ENCODE data around the gene MLH3. TPM values are rescaled to one million over a fixed set of nuclear protein-coding genes. Genes with fewer than 3 reads are reported as not detected.
A peak's percentile ranks its signal among the peaks of the same experiment; 100 is the strongest.

The MLH3 gene
- total RNA-seq, 1 experiment from 2014 or later = 23.0 TPM

DNA sequence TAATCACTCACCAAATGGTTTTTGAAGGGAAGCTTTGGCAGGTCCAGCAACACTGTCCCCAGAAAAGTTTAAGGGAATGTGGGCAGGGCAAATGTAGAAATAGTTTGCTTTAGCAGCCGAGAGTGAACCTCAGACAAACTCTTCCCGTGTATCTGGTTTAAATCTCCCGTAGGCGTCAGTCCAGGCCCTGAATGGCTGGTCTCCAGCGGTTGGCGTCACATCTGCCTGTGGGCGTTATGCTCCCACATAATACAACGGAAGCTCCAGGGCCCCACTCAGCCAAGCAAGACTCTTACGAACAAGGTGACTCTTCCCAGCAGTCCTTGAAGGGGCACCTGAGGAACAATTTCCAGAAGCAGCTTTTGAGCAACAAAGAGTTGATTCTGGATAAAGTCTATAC lies 19.1 kb upstream of the MLH3 start:
- H2AFZ ChIP-seq (ENCODE audit: low read length) = no peak overlapping the region
- no peaks in the 10 kb centered on the region for H3K27me3 ChIP-seq (ENCODE audit: insufficient read depth, low read length)
- peaks cover 2% of the 10 kb centered on the region; the same call in 1 of the 2 replicates for H3K4me1 ChIP-seq (ENCODE audit: insufficient read depth, low read length)
- no peak overlapping the region for H2BK12ac ChIP-seq (ENCODE audit: insufficient read length, low read depth, low read length)
- no peak overlapping the region for H3T11ph ChIP-seq (ENCODE audit: low read length)
- no peak overlapping the region for H2AK5ac ChIP-seq (ENCODE audit: insufficient read length, low read length)
- no peak overlapping the region for H2BK5ac ChIP-seq (ENCODE audit: insufficient read length, low read length)
- no peak overlapping the region for H2BK120ac ChIP-seq (ENCODE audit: low read depth, low read length, poor library complexity, severe bottlenecking)
- no peak overlapping the region for H4K91ac ChIP-seq (ENCODE audit: insufficient read length, low read depth, low read length)
- H3K79me1 ChIP-seq (ENCODE audit: insufficient read depth, low read depth, low read length, poor library complexity, severe bottlenecking) = no peaks in the 10 kb centered on the region
- peaks cover 9% of the 10 kb centered on the region for H3K23me2 ChIP-seq (ENCODE audit: insufficient read length, low read depth, low read length, poor library complexity, severe bottlenecking)
- WGBS (ENCODE audit: extremely low coverage, insufficient read length, low lambda C conversion rate) = no CpG with 5 or more reads among the region's 9 CpGs
- TF ChIP-seq, protein P1, sequence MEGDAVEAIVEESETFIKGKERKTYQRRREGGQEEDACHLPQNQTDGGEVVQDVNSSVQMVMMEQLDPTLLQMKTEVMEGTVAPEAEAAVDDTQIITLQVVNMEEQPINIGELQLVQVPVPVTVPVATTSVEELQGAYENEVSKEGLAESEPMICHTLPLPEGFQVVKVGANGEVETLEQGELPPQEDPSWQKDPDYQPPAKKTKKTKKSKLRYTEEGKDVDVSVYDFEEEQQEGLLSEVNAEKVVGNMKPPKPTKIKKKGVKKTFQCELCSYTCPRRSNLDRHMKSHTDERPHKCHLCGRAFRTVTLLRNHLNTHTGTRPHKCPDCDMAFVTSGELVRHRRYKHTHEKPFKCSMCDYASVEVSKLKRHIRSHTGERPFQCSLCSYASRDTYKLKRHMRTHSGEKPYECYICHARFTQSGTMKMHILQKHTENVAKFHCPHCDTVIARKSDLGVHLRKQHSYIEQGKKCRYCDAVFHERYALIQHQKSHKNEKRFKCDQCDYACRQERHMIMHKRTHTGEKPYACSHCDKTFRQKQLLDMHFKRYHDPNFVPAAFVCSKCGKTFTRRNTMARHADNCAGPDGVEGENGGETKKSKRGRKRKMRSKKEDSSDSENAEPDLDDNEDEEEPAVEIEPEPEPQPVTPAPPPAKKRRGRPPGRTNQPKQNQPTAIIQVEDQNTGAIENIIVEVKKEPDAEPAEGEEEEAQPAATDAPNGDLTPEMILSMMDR (conservative IDR thresholded peaks at IDR 0.05) = no peak
- H3K18ac ChIP-seq (ENCODE audit: insufficient read length, low read depth, low read length) = no peak overlapping the region
- Mint-ChIP-seq H3K36me3 (ENCODE audit: insufficient read depth in 1 of 3, low read depth in 3 of 3) (no peaks in the 10 kb centered on the region), H3K27me3 (ENCODE audit: low read depth) (no peaks in the 10 kb centered on the region), H3K4me1 (peaks cover 9 to 10% of the 10 kb centered on the region in 2 experiments), H3K27ac (no peak overlapping the region), H3K9me3 (no peaks in the 10 kb centered on the region), H3K4me3 (no peak overlapping the region)
- no peak overlapping the region for H3K14ac ChIP-seq (ENCODE audit: insufficient read depth, low read length)
- H3K56ac ChIP-seq (ENCODE audit: insufficient read length, low read depth, low read length) = no peak overlapping the region
- H3K4me2 ChIP-seq (ENCODE audit: insufficient read depth, insufficient read length, low read length) = peak overlapping the region; percentile 96
- no peaks in the 10 kb centered on the region; the same call in 1 of the 2 replicates for H3K79me2 ChIP-seq (ENCODE audit: insufficient read depth, low read length)
- no peak overlapping the region for H4K8ac ChIP-seq (replicated peaks; ENCODE audit: insufficient read length, low read depth, low read length)
- H2BK15ac ChIP-seq (ENCODE audit: low read depth, low read length) = no peak overlapping the region
- H4K20me1 ChIP-seq (ENCODE audit: control insufficient read depth, insufficient read depth, insufficient read length) = no peaks in the 10 kb centered on the region
- no peak overlapping the region for H3K27ac ChIP-seq (ENCODE audit: insufficient read length, low read depth, low read length)
- no peak overlapping the region for H3K23ac ChIP-seq (ENCODE audit: insufficient read length, low read depth, low read length)
- no peak overlapping the region for H4K5ac ChIP-seq (ENCODE audit: insufficient read length, low read depth, low read length)
- no peak overlapping the region for H3K9ac ChIP-seq (ENCODE audit: extremely low read depth, insufficient read length, low read length)
- H3K9me3 ChIP-seq (ENCODE audit: control insufficient read depth, low read depth, low read length) = no peaks in the 10 kb centered on the region
- DNase-seq = no peak
- H3K4ac ChIP-seq (ENCODE audit: low read depth, low read length) = no peak overlapping the region
- H2BK20ac ChIP-seq (ENCODE audit: low read depth, low read length, poor library complexity, severe bottlenecking) = no peak overlapping the region

Measured in H9 (cell line).